H9 (cell line): Measurements from ENCODE around the gene ATAT1. TPM values are rescaled to one million over a fixed set of nuclear protein-coding genes. Genes with fewer than 3 reads are reported as not detected.
"Not testable (repeated sequence)": the region's sequence is repeated elsewhere in the genome, so short reads cannot be mapped to it uniquely, and the experiment has no call there.

ENCODE experiments used
- DNase-seq: peaks from one replicate; pipeline ENCODE4 v3.0.0-alpha.2; 2017
- H2AFZ ChIP-seq: one replicate; pipeline ENCODE4 v1.6.1; 2013; ENCODE audit warnings: mild to moderate bottlenecking, low read length, control low read depth, moderate library complexity
- H2AK5ac ChIP-seq: 2 replicates; pipeline ENCODE4 v1.6.1; 2013; ENCODE audit warnings: low read length, control low read depth, mixed read lengths; ENCODE audit not compliant: insufficient read length
- H2BK120ac ChIP-seq: one replicate; pipeline ENCODE4 v1.6.1; 2013; ENCODE audit warnings: low read depth, mild to moderate bottlenecking, low read length, control low read depth, inconsistent platforms; ENCODE audit not compliant: poor library complexity, severe bottlenecking
- H2BK12ac ChIP-seq: 2 replicates; pipeline ENCODE4 v1.6.1; 2013; ENCODE audit warnings: low read length, control low read depth, mixed read lengths, low read depth; ENCODE audit not compliant: insufficient read length
- H2BK15ac ChIP-seq: 2 replicates; pipeline ENCODE4 v1.6.1; 2013; ENCODE audit warnings: low read depth, low read length, control low read depth
- H2BK20ac ChIP-seq: one replicate; pipeline ENCODE4 v1.6.1; 2013; ENCODE audit warnings: low read depth, mild to moderate bottlenecking, low read length, control low read depth, inconsistent platforms; ENCODE audit not compliant: poor library complexity, severe bottlenecking
- H2BK5ac ChIP-seq: 2 replicates; pipeline ENCODE4 v1.6.1; 2013; ENCODE audit warnings: low read length, control low read depth, mixed read lengths; ENCODE audit not compliant: insufficient read length
- H3K14ac ChIP-seq: 2 replicates; pipeline ENCODE4 v1.6.1; 2013; ENCODE audit warnings: low read length, control low read depth; ENCODE audit not compliant: insufficient read depth
- H3K18ac ChIP-seq: 2 replicates; pipeline ENCODE4 v1.6.1; 2013; ENCODE audit warnings: low read depth, mild to moderate bottlenecking, mixed read lengths, low read length, control low read depth; ENCODE audit not compliant: insufficient read length
- H3K23ac ChIP-seq: 2 replicates; pipeline ENCODE4 v1.6.1; 2013; ENCODE audit warnings: low read length, control low read depth, mixed read lengths, low read depth; ENCODE audit not compliant: insufficient read length
- H3K23me2 ChIP-seq: 2 replicates; pipeline ENCODE4 v1.6.1; 2013; ENCODE audit warnings: low read depth, mild to moderate bottlenecking, mixed read lengths, low read length, control low read depth; ENCODE audit not compliant: insufficient read length, poor library complexity, severe bottlenecking
- H3K27ac ChIP-seq: 2 replicates; pipeline ENCODE4 v1.5.1; 2013; ENCODE audit warnings: low read length, control low read depth, mixed read lengths, low read depth; ENCODE audit not compliant: insufficient read length
- H3K27me3 ChIP-seq: 2 replicates; pipeline ENCODE4 v1.6.1; 2013; ENCODE audit warnings: low read length, control low read depth, inconsistent platforms; ENCODE audit not compliant: insufficient read depth
- H3K4ac ChIP-seq: 2 replicates; pipeline ENCODE4 v1.6.1; 2013; ENCODE audit warnings: low read depth, mild to moderate bottlenecking, control low read depth, inconsistent platforms, low read length, moderate library complexity
- H3K4me1 ChIP-seq: 2 replicates; pipeline ENCODE4 v1.6.1; 2013; ENCODE audit warnings: low read length, control low read depth, inconsistent platforms; ENCODE audit not compliant: insufficient read depth
- H3K4me2 ChIP-seq: 2 replicates; pipeline ENCODE4 v1.6.1; 2013; ENCODE audit warnings: low read length, control low read depth, mixed read lengths; ENCODE audit not compliant: insufficient read length, insufficient read depth
- H3K56ac ChIP-seq: 2 replicates; pipeline ENCODE4 v1.6.1; 2013; ENCODE audit warnings: low read depth, mild to moderate bottlenecking, mixed read lengths, low read length, control low read depth; ENCODE audit not compliant: insufficient read length
- H3K79me1 ChIP-seq: 2 replicates; pipeline ENCODE4 v1.6.1; 2013; ENCODE audit warnings: low read depth, mild to moderate bottlenecking, moderate library complexity, low read length, control low read depth, inconsistent platforms; ENCODE audit not compliant: insufficient read depth, poor library complexity, severe bottlenecking
- H3K79me2 ChIP-seq: 2 replicates; pipeline ENCODE4 v1.6.1; 2013; ENCODE audit warnings: low read length, control low read depth, inconsistent platforms; ENCODE audit not compliant: insufficient read depth
- H3K9ac ChIP-seq: 2 replicates; pipeline ENCODE4 v1.6.1; 2013; ENCODE audit warnings: low read length, control low read depth, mixed read lengths; ENCODE audit not compliant: insufficient read length; ENCODE audit errors: extremely low read depth
- H3K9me3 ChIP-seq: one replicate; pipeline ENCODE4 v1.6.1; 2013; ENCODE audit warnings: low read depth, low read length, inconsistent platforms; ENCODE audit not compliant: control insufficient read depth
- H3T11ph ChIP-seq: one replicate; pipeline ENCODE4 v1.6.1; 2013; ENCODE audit warnings: mild to moderate bottlenecking, low read length, control low read depth, inconsistent platforms
- H4K20me1 ChIP-seq: one replicate; pipeline ENCODE4 v1.6.1; 2013; ENCODE audit not compliant: control insufficient read depth, insufficient read length, insufficient read depth
- H4K5ac ChIP-seq: 2 replicates; pipeline ENCODE4 v1.6.1; 2013; ENCODE audit warnings: low read depth, mild to moderate bottlenecking, mixed read lengths, low read length, control low read depth; ENCODE audit not compliant: insufficient read length
- H4K8ac ChIP-seq: replicated peaks from 2 replicates; pipeline ENCODE4 v1.6.1; 2013; ENCODE audit warnings: low read length, control low read depth, mixed read lengths, low read depth; ENCODE audit not compliant: insufficient read length
- H4K91ac ChIP-seq: 2 replicates; pipeline ENCODE4 v1.6.1; 2013; ENCODE audit warnings: low read depth, mild to moderate bottlenecking, moderate library complexity, mixed read lengths, low read length, control low read depth; ENCODE audit not compliant: insufficient read length
- H3K27ac Mint-ChIP-seq, 3 experiments: 2 replicates in 2 of 3; 3 replicates in 1 of 3; pipeline ENCODE4 v1.8.0; 2020 to 2021; ENCODE audit warnings: mixed read lengths in 3 of 3, mild to moderate bottlenecking in 1 of 3, moderate library complexity in 1 of 3
- H3K27me3 Mint-ChIP-seq: 2 replicates; pipeline ENCODE4 v1.8.0; 2021; ENCODE audit warnings: low read depth, mild to moderate bottlenecking, moderate library complexity, mixed read lengths
- H3K36me3 Mint-ChIP-seq, 3 experiments: 2 replicates in 2 of 3; 3 replicates in 1 of 3; pipeline ENCODE4 v1.8.0; 2020 to 2021; ENCODE audit warnings: low read depth in 3 of 3, mixed read lengths in 3 of 3; ENCODE audit not compliant: insufficient read depth in 1 of 3
- H3K4me1 Mint-ChIP-seq, 2 experiments: 2 replicates each; pipeline ENCODE4 v1.8.0; 2020; ENCODE audit warnings: mixed read lengths in 2 of 2
- H3K4me3 Mint-ChIP-seq, 2 experiments: 2 replicates in 1 of 2; 3 replicates in 1 of 2; pipeline ENCODE4 v1.8.0; 2020 to 2021; ENCODE audit warnings: mild to moderate bottlenecking in 2 of 2, mixed read lengths in 2 of 2, moderate library complexity in 1 of 2
- H3K9me3 Mint-ChIP-seq, 2 experiments: 2 replicates in 1 of 2; 3 replicates in 1 of 2; pipeline ENCODE4 v1.8.0; 2020; ENCODE audit warnings: mild to moderate bottlenecking in 2 of 2, mixed read lengths in 2 of 2, moderate library complexity in 1 of 2
- WGBS: extraction: QIAGEN DNeasy Blood & Tissue Kit; methylation state at CpG from one replicate; pipeline ENCODE4 v1.1.7; 2013; ENCODE audit warnings: missing lambda C conversion rate, low lambda C conversion rate, mixed read lengths; ENCODE audit not compliant: insufficient read length; ENCODE audit errors: extremely low coverage; 5-methylcytosine and 5-hydroxymethylcytosine counted together
- total RNA-seq: library from RNA; stranded (reverse); gene quantifications from 2 replicates; pipeline ENCODE4 v1.2.1, GENCODE V29; 2021
- TF ChIP-seq, protein P1 (sequence below): fragments of 200-600 bp; sonication (generic); conservative IDR thresholded peaks from 3 replicates; pipeline ENCODE4 v1.8.0; 2021; ENCODE audit warnings: antibody characterized with exemption, mild to moderate bottlenecking

ATAT1 gene
- total RNA-seq, 1 experiment from 2014 or later = 20.1 TPM

DNA sequence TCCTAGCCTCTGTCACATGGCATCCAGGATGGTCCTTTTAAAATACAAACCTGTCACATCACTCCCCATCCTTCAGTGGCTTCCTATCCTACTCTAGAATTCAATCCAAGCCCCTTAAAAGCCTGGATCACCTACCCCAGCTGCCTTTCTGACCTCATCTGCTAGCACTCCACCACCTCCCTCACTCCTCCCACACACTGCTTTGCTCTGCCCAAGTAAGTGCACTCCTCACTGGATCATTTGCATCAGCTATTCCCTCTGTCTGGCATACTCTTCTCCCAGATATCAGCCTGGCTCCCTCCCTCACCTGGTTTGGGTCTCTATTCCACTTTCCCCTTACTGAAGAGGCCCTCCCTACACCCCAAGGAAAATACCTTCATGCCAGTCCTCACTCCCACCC lies 30.8 kb downstream of the ATAT1 start:
- Mint-ChIP-seq H3K9me3 (no peaks in the 10 kb centered on the region), H3K27ac (no peak overlapping the region), H3K27me3 (no peaks in the 10 kb centered on the region), H3K4me1 (no peaks in the 10 kb centered on the region), H3K36me3 (peaks cover 31 to 88% (median 71%) of the 10 kb centered on the region in 3 experiments; a peak in 6 of 7 replicates), H3K4me3 (no peak overlapping the region)
- Histone ChIP-seq H3T11ph (no peak overlapping the region), H2AK5ac (no peak overlapping the region), H3K27me3 (no peaks in the 10 kb centered on the region), H3K14ac (no peak overlapping the region), H3K9ac (no peak overlapping the region), H2BK15ac (no peak overlapping the region), H3K23me2 (no peaks in the 10 kb centered on the region), H2AFZ (no peak overlapping the region), H3K56ac (no peak overlapping the region), H2BK12ac (no peak overlapping the region), H3K27ac (no peak overlapping the region), H3K18ac (no peak overlapping the region), H4K20me1 (no peaks in the 10 kb centered on the region), H4K91ac (no peak overlapping the region), H2BK5ac (no peak overlapping the region), H2BK120ac (no peak overlapping the region), H4K8ac (no peak overlapping the region), H3K4me1 (no peaks in the 10 kb centered on the region), H3K23ac (no peak overlapping the region), H3K79me1 (no peaks in the 10 kb centered on the region), H2BK20ac (no peak overlapping the region), H3K4ac (no peak overlapping the region), H3K9me3 (no peaks in the 10 kb centered on the region), H3K4me2 (no peak overlapping the region), H4K5ac (no peak overlapping the region), H3K79me2 (no peaks in the 10 kb centered on the region)
- no peak for DNase-seq
- TF ChIP-seq, protein P1, sequence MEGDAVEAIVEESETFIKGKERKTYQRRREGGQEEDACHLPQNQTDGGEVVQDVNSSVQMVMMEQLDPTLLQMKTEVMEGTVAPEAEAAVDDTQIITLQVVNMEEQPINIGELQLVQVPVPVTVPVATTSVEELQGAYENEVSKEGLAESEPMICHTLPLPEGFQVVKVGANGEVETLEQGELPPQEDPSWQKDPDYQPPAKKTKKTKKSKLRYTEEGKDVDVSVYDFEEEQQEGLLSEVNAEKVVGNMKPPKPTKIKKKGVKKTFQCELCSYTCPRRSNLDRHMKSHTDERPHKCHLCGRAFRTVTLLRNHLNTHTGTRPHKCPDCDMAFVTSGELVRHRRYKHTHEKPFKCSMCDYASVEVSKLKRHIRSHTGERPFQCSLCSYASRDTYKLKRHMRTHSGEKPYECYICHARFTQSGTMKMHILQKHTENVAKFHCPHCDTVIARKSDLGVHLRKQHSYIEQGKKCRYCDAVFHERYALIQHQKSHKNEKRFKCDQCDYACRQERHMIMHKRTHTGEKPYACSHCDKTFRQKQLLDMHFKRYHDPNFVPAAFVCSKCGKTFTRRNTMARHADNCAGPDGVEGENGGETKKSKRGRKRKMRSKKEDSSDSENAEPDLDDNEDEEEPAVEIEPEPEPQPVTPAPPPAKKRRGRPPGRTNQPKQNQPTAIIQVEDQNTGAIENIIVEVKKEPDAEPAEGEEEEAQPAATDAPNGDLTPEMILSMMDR = no peak

GRCh38 chr6:30657922-30658321 lies 31.2 kb downstream of the ATAT1 start:
- H3K18ac ChIP-seq, H3K4me1 ChIP-seq, H3K9me3 Mint-ChIP-seq, H4K91ac ChIP-seq, DNase-seq, H3K27ac ChIP-seq, H3T11ph ChIP-seq, H2BK15ac ChIP-seq, H4K8ac ChIP-seq, H2BK12ac ChIP-seq, H3K4me1 Mint-ChIP-seq, H3K23ac ChIP-seq, H3K27me3 ChIP-seq, H4K20me1 ChIP-seq, H2AK5ac ChIP-seq, H4K5ac ChIP-seq, H2AFZ ChIP-seq, H3K14ac ChIP-seq, H3K79me2 ChIP-seq, H2BK20ac ChIP-seq, H3K9ac ChIP-seq, H3K23me2 ChIP-seq, H3K4me2 ChIP-seq, H3K9me3 ChIP-seq, H3K27me3 Mint-ChIP-seq, H3K79me1 ChIP-seq, H3K4me3 Mint-ChIP-seq, H2BK120ac ChIP-seq, H2BK5ac ChIP-seq, H3K56ac ChIP-seq, H3K27ac Mint-ChIP-seq, H3K4ac ChIP-seq: not testable (repeated sequence)
- peaks cover 33 to 88% (median 71%) of the 10 kb centered on the region in 3 experiments; a peak in 6 of 7 replicates for H3K36me3 Mint-ChIP-seq
- WGBS = no CpG with 5 or more reads among the region's 5 CpGs
